Activated T-helper 1 cell treated with anti-CD3 and anti-CD28 coated beads, Interleukin-12 subunit alpha, Interleukin-12 subunit beta, Interleukin-2, Interleukin-4 antibody, amounts not matched to agents 30 ng/mL and 10 ng/mL and 1 ng/mL, durations not matched to agents 14 hours and 24 hours and 36 hours (primary cell): Measurements from ENCODE around the gene RNF222. TPM values are rescaled to one million over a fixed set of nuclear protein-coding genes. Genes with fewer than 3 reads are reported as not detected.

Experiments used
- DNase-seq: peaks from one replicate; pipeline ENCODE4 v3.0.0; 2021; ENCODE audit warnings: low spot score
- H3K27ac Mint-ChIP-seq: one replicate; pipeline ENCODE4 v1.8.0; 2021; ENCODE audit warnings: mild to moderate bottlenecking, mixed read lengths
- H3K27me3 Mint-ChIP-seq: one replicate; pipeline ENCODE4 v1.8.0; 2022; ENCODE audit warnings: mild to moderate bottlenecking, moderate library complexity, mixed read lengths; ENCODE audit not compliant: insufficient read depth
- H3K36me3 Mint-ChIP-seq: one replicate; pipeline ENCODE4 v1.8.0; 2021; ENCODE audit warnings: low read depth, mixed read lengths
- H3K4me1 Mint-ChIP-seq: one replicate; pipeline ENCODE4 v1.8.0; 2021; ENCODE audit warnings: low read depth, mixed read lengths
- H3K4me3 Mint-ChIP-seq: one replicate; pipeline ENCODE4 v1.8.0; 2021; ENCODE audit warnings: mild to moderate bottlenecking, moderate library complexity, mixed read lengths
- H3K9me3 Mint-ChIP-seq: one replicate; pipeline ENCODE4 v1.8.0; 2021; ENCODE audit warnings: mixed read lengths
- intact Hi-C: fragments of 100-400 bp; cut with micrococcal nuclease; formaldehyde crosslinking; loops from one replicate; pipeline ENCODE4 v1.15.1; 2024
- total RNA-seq: library from RNA; stranded (reverse); gene quantifications from 2 replicates; pipeline ENCODE4 v1.2.3, GENCODE V29; 2022

RNF222 gene, protein sequence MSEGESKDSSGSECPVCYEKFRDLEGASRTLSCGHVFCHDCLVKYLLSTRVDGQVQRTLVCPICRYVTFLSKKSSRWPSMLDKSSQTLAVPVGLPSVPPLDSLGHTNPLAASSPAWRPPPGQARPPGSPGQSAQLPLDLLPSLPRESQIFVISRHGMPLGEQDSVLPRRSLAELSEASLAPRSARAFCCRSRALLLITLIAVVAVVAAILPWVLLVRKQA
- not detected in 2 replicates for total RNA-seq

DNA sequence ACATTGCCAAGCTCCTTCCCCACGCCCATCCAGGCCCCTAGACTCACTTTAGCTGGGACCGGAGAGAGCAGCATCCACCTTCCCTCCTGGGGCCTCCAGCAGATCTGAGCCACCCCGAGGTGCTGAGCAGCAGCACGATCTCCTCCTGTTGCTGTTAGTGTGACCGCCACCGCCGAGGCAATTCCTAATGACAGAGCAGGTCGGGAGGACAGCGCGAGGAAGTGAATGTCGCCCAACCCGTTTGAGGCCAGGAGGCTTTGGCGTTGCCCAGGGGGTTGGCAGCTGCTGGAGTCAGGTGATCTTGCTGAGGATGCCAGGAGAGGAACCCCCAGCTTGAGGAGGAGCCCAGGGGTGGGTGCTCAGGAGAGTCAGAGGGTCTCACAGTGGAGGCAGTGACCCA is at the start of gene RNF222:
TSS of gene RNF222 (minus strand) at position 192 of the 400 bp plus-strand sequence. CDS start 4,366 bp downstream, outside the sequence.
- H3K27ac Mint-ChIP-seq = no peak within 1 kb of the TSS
- no peaks in the 10 kb centered on the region for H3K36me3 Mint-ChIP-seq
- peaks cover 10% of the 10 kb centered on the region for H3K4me1 Mint-ChIP-seq
- intact Hi-C loops = no loop called here
- no peak for DNase-seq
- peaks cover 22% of the 10 kb centered on the region for H3K27me3 Mint-ChIP-seq
- no peak within 1 kb of the TSS for H3K4me3 Mint-ChIP-seq
- H3K9me3 Mint-ChIP-seq = no peaks in the 10 kb centered on the region

DNA sequence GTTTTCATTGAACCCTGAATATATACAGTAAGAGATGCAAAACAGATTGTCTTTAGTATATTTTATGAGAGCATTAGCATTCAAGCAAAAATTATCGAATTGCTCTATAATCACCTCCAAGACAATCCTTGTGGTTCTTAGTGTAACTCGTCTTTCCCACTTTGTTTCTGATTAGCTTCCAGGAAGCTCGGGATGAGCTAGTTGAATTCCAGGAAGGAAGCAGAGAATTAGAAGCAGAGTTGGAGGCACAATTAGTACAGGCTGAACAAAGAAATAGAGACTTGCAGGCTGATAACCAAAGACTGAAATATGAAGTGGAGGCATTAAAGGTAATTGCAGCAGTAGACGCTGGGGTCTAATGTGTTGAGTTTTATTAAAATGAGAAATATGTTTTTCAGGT is 47.9 kb upstream of the RNF222 start:
- no peak overlapping the region for H3K27ac Mint-ChIP-seq
- intact Hi-C loops = no loop called here
- H3K36me3 Mint-ChIP-seq = peaks cover 32% of the 10 kb centered on the region
- peaks cover 31% of the 10 kb centered on the region for H3K4me1 Mint-ChIP-seq
- H3K4me3 Mint-ChIP-seq = no peak overlapping the region
- no peaks in the 10 kb centered on the region for H3K27me3 Mint-ChIP-seq
- no peaks in the 10 kb centered on the region for H3K9me3 Mint-ChIP-seq
- DNase-seq = no peak

DNA sequence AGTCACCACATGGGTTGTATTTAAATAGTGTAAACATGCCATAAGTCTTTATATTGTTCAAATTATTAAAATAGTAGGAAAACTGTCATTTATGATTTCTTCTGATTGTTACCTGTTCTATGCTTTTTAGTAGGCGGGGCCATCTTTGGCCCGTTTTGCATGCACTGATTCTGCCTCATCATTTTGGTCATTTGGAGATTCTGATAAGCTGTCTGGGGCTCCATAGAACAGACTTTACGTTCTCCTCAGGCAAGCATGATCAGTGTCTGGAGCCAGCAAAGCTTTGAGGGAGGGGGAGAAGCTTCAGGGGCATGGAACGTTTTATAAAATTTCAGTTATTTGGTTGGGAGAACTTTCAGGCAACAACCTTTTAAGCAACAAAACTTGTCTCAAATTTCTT is 46.9 kb upstream of the RNF222 start:
- Mint-ChIP-seq H3K27ac (no peak overlapping the region), H3K36me3 (peaks cover 30% of the 10 kb centered on the region)

DNA sequence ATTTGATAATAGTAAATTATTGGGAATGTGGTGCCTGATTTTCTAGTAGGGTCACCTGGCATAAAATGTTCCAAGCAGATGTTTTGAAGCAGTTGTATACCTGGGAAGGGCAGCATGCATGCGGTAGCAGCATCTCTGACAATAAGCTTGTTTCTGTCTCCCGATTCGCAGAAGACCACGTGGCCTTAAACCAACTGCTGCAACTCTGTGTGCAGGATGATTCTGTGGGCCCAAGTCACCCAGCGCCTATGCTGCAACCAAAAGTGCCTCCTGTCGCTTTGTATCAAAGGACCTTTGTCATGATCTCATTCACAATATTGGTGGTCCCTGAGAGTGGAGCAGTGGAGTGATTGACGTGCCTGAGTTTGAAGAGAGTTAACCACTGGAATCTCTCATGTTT is 46.1 kb upstream of the RNF222 start:
- H3K9me3 Mint-ChIP-seq = no peaks in the 10 kb centered on the region
- no peak overlapping the region for H3K4me3 Mint-ChIP-seq
- H3K27me3 Mint-ChIP-seq = no peaks in the 10 kb centered on the region
- peaks cover 37% of the 10 kb centered on the region for H3K4me1 Mint-ChIP-seq
- DNase-seq = no peak
- intact Hi-C loops = no loop called here
- no peak overlapping the region for H3K27ac Mint-ChIP-seq
- peaks cover 26% of the 10 kb centered on the region for H3K36me3 Mint-ChIP-seq

More for the DNA sequence above, 46.9 kb upstream of the RNF222 start:
- Mint-ChIP-seq H3K9me3 (no peaks in the 10 kb centered on the region), H3K27me3 (no peaks in the 10 kb centered on the region), H3K4me3 (no peak overlapping the region), H3K4me1 (peaks cover 37% of the 10 kb centered on the region)
- intact Hi-C loops = no loop called here
- DNase-seq = no peak

DNA sequence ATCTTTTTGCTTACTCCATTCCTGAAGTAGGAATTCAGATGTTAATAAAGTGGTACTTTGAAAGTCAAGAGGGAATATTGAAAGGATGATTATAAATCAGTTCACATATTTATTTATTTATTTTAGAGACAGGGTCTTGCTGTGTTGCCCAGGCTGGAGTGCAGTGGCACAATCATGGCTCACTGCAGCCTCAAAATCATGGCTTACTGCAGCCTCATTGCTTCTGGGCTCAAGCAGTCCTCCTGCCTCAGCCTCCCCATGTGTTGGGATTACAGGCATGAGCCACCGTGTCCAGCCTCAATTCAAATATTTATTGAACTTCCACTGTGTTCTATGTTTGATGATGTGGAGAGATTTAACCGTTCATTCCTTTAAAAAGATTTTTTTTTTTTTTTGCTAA is 44.7 kb upstream of the RNF222 start:
- no peak overlapping the region for H3K27ac Mint-ChIP-seq
- no peaks in the 10 kb centered on the region for H3K9me3 Mint-ChIP-seq
- intact Hi-C loops = no loop called here
- no peak overlapping the region for H3K4me3 Mint-ChIP-seq
- H3K4me1 Mint-ChIP-seq = peaks cover 43% of the 10 kb centered on the region
- DNase-seq = no peak
- no peaks in the 10 kb centered on the region for H3K27me3 Mint-ChIP-seq
- H3K36me3 Mint-ChIP-seq = peaks cover 16% of the 10 kb centered on the region

DNA sequence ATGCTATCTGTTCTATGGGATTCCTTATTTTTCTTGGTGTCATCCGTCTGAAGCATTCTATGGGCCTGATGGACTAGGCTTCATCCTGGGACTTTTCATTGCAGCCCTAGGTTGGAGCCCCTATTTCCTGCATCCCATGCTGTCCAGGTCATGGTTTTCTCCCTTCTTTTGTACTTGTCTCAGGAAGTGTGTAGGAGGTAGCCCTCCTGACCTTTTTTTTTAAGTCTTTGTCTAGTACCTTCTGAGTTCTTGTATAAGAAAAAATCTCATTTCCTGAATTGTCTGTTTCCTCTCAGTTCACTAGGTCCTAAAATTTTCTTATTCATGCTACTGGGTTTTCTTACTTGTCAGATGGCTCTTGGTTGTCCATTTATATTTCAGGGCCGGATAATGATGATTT is 44.1 kb upstream of the RNF222 start:
- Mint-ChIP-seq H3K27me3 (no peaks in the 10 kb centered on the region), H3K4me1 (peaks cover 45% of the 10 kb centered on the region), H3K4me3 (no peak overlapping the region), H3K27ac (peak overlapping the region; percentile 9), H3K9me3 (no peaks in the 10 kb centered on the region), H3K36me3 (peaks cover 12% of the 10 kb centered on the region)
- intact Hi-C loops = no loop called here
- no peak for DNase-seq

DNA sequence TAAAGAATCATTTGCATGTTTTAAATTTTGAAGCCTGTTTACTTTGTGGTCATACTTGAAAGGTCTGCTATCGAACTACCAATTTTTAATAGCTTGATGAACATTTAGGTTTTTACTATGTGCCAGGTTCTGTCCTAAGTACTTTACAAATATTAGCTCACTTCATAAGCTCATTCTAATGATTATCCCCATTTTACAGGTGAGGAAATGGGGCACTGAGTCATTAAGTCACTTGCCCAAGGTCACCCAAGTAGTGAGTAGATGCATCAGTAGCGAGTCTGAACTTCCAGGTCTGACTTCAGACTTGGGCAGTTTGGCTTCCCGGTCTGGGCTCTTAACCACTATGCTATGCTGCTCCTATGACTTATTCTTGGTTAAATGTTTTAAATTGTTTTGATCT is 42.1 kb upstream of the RNF222 start:
- intact Hi-C loops = loop anchor here (5.0 to 10.0 kb wide), 3 partner anchors 305 to 458 kb away; no protein-coding TSS in a partner anchor
- no peak overlapping the region for H3K27ac Mint-ChIP-seq
- no peak overlapping the region for H3K4me3 Mint-ChIP-seq
- no peaks in the 10 kb centered on the region for H3K27me3 Mint-ChIP-seq
- H3K4me1 Mint-ChIP-seq = peaks cover 45% of the 10 kb centered on the region
- DNase-seq = no peak
- H3K9me3 Mint-ChIP-seq = no peaks in the 10 kb centered on the region
- H3K36me3 Mint-ChIP-seq = peaks cover 8% of the 10 kb centered on the region

DNA sequence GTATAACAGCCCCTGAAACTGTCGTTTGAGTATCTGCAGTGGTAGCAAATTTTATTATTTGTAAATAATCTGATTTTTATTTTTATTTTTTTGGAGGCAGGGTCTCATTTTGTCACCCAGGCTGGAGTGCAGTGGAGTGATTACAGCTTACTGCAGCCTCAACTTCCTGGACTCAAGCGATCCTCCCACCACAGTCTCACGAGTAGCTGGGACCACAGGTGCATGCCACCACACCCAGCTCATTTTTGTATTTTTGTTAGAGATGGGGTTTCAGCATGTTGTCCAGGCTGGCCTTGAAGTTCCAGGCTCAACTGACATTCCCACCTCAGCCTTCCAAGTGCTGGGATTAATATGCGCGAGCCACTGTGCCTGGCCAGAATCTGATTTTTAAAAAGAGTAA is 40.8 kb upstream of the RNF222 start:
- Mint-ChIP-seq H3K4me3 (no peak overlapping the region), H3K27ac (no peak overlapping the region), H3K9me3 (no peaks in the 10 kb centered on the region), H3K27me3 (no peaks in the 10 kb centered on the region), H3K36me3 (peaks cover 6% of the 10 kb centered on the region), H3K4me1 (peaks cover 34% of the 10 kb centered on the region)
- intact Hi-C loops = loop anchor here (5.0 to 10.0 kb wide), 3 partner anchors 304 to 459 kb away; no protein-coding TSS in a partner anchor
- DNase-seq = no peak

DNA sequence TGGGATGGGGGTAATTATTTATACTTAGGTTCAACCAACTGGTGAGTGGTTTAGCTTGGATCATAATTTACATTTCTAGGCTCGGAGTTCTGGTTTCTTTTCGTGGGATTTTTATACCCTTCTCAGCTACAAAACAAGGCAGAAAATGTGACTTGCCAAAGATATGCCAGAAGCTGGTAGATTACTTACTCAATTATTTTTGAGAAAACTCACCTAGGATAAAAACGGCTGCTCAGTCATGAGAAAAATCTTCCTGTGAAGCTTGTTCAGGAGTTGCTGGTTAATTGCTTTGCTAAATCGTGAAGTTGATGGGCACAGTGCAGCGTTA is 39.2 kb upstream of the RNF222 start:
- intact Hi-C loops = loop anchor here (5.0 to 10.0 kb wide), 3 partner anchors 302 to 460 kb away; no protein-coding TSS in a partner anchor
- peak overlapping the region; percentile 92 for H3K27ac Mint-ChIP-seq
- peaks cover 26% of the 10 kb centered on the region for H3K4me1 Mint-ChIP-seq
- H3K4me3 Mint-ChIP-seq = peak overlapping the region; percentile 88
- no peak for DNase-seq
- H3K9me3 Mint-ChIP-seq = no peaks in the 10 kb centered on the region
- H3K36me3 Mint-ChIP-seq = peaks cover 6% of the 10 kb centered on the region
- no peaks in the 10 kb centered on the region for H3K27me3 Mint-ChIP-seq

DNA sequence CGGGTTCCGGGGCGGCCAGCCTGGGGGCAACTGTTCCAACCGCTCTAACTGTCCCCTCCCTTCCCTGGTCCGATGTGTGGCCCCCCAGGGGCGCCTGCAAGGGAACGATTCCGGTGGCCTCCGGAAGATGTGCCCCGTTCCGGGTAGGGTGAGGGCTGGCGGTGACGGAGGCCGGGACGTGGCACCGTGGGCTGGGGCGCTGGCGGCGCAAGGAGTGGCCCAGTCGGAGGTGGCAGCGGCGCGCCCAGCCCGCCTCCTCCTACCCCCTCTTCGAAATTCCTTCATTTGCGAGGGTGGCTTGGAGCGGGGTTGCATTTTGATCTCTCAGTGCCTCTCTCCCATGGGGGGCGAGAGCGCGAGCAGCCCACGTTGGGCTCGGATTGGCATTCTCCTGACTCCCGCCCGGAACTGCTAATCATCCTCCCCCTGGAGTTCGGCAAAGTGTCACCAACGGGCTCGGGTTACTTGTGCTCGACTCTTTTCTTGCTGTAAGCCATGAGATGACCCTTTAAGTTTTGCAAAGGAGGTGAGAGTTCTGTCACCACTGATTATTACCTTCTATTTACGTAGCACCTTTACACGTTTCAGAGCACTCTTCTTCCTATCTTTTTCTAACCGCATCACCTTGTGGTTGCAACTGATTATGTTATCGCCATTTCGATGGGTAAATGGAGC is 38.7 kb upstream of the RNF222 start:
- H3K27ac Mint-ChIP-seq = peak overlapping the region; percentile 92

DNA sequence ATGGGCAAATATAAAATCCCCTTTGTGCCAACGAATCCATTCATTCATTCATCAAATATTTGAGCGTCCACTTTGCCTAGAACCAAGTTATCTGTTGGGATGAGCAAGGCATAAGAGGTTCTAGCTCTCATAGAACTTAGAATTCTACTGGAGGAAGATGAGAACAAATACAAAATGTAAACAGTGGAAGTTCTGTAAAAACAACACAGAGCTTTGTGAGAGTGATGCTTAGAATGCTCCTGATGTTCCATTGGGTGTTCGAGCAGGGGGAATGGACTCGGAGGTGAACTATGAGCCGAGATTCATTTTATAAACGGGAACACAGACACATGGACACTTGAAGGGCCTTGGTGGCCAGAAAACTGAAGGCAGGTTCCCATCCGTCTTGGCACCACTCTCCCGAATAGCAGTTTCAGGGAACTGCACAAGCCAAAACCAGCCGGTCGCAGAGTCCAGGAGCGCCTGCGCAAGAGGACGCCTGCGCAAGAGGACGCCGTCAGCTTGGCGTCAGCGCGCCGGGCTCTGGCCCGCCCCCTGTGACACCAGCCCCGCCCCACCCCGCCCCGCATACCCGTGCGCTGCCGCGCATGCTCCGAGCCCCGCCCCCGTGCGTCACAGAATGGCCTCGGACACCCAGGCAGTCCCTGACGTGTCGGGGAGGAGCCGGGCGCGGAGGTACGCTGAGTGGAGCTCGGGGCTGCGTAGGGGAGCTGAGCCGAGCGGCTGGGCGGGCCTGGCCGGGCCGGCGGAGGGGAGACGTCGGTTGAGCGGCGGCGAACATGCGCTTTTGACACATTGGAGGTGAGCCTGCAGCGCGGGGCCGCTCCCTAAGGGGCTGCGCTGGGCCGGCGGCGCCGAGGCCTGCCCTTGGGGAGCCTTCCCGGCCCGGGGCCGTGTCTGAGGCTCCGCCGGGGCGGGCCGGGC is 37.9 kb upstream of the RNF222 start, which contains the start of gene NDEL1:
TSS of gene NDEL1 (plus strand) at position 640 of the 924 bp plus-strand sequence. CDS start 8,388 bp downstream, outside the sequence.
- H3K27me3 Mint-ChIP-seq = no peaks in the 10 kb centered on the region
- intact Hi-C loops = loop anchor here (1.0 to 10.0 kb wide), 6 partner anchors 52 to 462 kb away; partner anchors contain the start of genes MYH10, RANGRF and RPL26
- H3K4me3 Mint-ChIP-seq = peak within 1 kb of the TSS; percentile 88

More for the DNA sequence above, 38.7 kb upstream of the RNF222 start:
- DNase-seq = peak; percentile 64
- intact Hi-C loops = loop anchor here (5.0 to 10.0 kb wide), 3 partner anchors 302 to 461 kb away; no protein-coding TSS in a partner anchor
- peaks cover 6% of the 10 kb centered on the region for H3K36me3 Mint-ChIP-seq
- H3K27me3 Mint-ChIP-seq = no peaks in the 10 kb centered on the region
- H3K9me3 Mint-ChIP-seq = no peaks in the 10 kb centered on the region
- peak overlapping the region; percentile 88 for H3K4me3 Mint-ChIP-seq
- H3K4me1 Mint-ChIP-seq = peaks cover 21% of the 10 kb centered on the region

DNA sequence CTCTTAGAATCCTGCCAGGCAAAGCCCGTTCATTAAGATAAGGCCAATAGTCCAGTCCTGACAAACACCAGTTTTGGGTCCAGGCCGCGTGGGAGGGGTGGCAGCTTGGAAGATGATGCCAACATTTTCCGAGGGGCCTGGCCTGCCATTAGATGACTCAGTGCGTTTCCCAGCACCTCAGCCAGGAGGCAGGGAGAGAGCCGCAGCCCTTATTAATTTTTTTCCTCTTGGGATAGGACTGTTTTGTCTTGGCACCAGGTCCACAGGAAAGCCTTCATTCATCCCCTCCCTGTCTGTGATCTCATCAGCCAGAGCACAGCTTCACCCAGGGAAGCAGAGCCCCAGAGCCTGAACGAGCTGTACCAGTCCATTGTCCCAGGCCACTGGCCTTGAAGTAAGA is 33.3 kb upstream of the RNF222 start:
- H3K4me1 Mint-ChIP-seq = no peaks in the 10 kb centered on the region
- no peaks in the 10 kb centered on the region for H3K9me3 Mint-ChIP-seq
- no peak for DNase-seq
- no peak overlapping the region for H3K27ac Mint-ChIP-seq
- no peak overlapping the region for H3K4me3 Mint-ChIP-seq
- intact Hi-C loops = loop anchor here (10.0 kb wide), 1 partner anchor 296 kb away; no protein-coding TSS in a partner anchor
- no peaks in the 10 kb centered on the region for H3K36me3 Mint-ChIP-seq
- H3K27me3 Mint-ChIP-seq = peaks cover 2% of the 10 kb centered on the region

More for the DNA sequence above, 37.9 kb upstream of the RNF222 start, which contains the start of gene NDEL1:
- H3K4me1 Mint-ChIP-seq = peaks cover 14% of the 10 kb centered on the region
- peak; percentile 98 for DNase-seq
- peak within 1 kb of the TSS; percentile 92 for H3K27ac Mint-ChIP-seq
- H3K36me3 Mint-ChIP-seq = peaks cover 4% of the 10 kb centered on the region
- H3K9me3 Mint-ChIP-seq = no peaks in the 10 kb centered on the region
